Epithelial cell of prostate (primary cell): ENCODE results near the gene PROP1.
"Not testable (repeated sequence)": the region's sequence is repeated elsewhere in the genome, so short reads cannot be mapped to it uniquely, and the experiment has no call there.

Experiments used
- DNase-seq: peaks from one replicate; pipeline ENCODE4 v3.0.0-alpha.2; 2011; ENCODE audit warnings: low read depth, low spot score
- H3K27ac ChIP-seq: fragments of 450-650 bp; 2 replicates; pipeline ENCODE4 v1.5.1; 2017; ENCODE audit warnings: mild to moderate bottlenecking

The PROP1 gene

GRCh38 chr5:177983763-177984583 lies 12.1 kb downstream of the PROP1 start:
- no peak overlapping the region for H3K27ac ChIP-seq
- DNase-seq: no peak

DNA sequence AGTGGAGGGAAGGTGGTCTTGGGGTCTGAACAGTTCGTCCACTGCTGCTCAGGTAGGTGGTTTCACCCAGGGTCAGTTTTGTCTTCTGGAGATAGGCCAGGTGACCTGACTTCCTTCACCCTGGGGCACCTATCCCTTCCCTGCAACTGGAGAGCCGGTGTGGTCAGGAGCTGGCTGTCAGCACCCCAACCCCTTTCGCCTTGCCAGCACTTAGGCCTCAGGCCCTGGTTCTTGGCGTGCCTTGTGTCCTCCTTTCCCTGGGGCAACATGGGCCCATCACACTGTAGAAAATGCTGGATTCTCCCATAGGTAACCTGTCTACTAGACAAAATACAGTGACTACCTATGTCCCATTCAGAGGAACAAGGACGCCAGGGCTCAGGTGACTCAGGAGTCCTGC lies 13.1 kb downstream of the PROP1 start:
- no peak overlapping the region for H3K27ac ChIP-seq
- no peak for DNase-seq

DNA sequence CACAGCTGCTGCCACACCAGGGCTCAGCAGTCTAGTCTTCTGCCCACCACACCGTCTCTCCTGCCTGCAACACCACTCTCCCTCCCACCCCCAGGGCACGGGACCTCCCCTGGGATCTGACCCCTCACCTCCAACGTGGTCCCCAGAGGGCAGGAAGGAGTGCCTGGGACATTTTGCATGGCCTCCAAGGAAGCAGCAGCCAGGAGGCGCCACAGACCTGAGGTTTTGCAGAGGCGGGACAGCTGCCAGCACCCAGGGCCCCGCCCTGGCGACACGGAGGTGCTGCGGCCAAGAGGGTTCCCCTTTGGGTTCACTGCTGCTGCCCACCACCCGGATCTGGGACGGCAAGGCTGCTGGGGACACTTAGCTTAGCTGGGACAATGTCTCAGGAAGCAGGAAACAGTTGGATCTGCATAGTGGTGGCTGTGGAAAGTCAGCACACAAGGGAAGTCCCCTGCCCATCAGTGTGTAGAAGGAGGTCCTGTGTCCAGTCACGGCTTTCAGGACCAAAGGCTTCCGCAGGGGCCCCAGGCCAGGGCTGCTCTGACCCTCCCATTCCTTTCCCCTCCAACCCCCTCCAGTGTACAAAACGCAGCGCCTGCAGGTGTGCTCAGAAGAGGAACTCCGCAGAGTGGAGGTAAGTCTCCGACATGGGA lies 13.8 kb downstream of the PROP1 start:
- DNase-seq: no peak
- no peak overlapping the region for H3K27ac ChIP-seq

GRCh38 chr5:177981296-177982071 lies 14.6 kb downstream of the PROP1 start:
- H3K27ac ChIP-seq: no peak overlapping the region
- no peak for DNase-seq

DNA sequence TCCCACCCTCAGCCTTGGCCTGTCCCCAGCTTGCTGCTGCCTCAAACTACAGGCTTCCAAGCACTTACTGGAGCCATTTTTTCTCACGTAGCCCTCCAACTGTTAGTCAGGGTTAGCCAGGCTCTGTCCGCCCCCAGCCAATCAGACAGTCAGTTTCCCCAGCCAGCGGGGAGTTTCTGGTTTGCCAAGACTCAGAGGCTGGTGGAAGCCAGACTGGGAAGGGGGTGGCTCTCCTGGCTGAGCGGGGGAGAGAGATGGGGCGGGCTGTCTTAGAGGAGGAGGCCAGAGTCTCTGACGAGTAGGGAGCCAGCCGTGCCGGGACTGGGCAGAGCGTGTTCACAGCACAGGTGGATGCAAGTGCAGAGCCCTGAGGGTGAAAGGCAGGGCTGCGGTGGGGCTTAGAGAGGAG lies 15.3 kb downstream of the PROP1 start:
- DNase-seq: no peak
- no peak overlapping the region for H3K27ac ChIP-seq

- not testable (repeated sequence) for DNase-seq
Observed at GRCh38 chr5:177977600-177977999, 18.4 kb downstream of the PROP1 start.

DNA sequence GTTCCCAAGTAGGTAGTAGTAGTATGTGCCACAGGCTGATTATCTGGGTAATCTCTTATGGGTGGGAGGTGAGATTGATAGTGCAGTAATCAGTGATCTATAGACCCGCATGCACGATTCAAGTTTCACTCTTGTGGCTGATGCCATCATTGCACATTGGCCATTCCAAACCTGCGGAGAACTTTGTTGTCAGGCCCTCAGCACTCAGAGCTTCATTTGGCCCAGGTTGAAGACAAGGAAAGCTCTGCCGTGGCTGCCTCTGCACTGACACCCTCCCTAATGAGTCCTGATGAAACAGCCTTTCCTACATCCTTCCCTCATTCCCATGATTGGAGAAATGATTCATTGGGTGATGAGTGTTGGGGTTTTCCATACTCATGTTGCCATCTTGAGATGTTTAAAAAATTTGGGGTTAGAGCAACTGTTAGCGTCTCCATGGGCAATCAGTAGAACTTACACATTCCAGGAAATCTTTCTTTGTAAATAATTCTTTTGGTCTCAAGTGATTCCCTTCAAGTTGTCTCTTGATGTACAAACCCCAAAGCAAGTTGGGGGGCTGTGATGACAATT lies 22.9 kb downstream of the PROP1 start:
- no peak for DNase-seq
- no peak overlapping the region for H3K27ac ChIP-seq

More at GRCh38 chr5:177977600-177977999, 18.4 kb downstream of the PROP1 start:
- H3K27ac ChIP-seq: not testable (repeated sequence)

- DNase-seq: no peak
- no peak overlapping the region for H3K27ac ChIP-seq
Observed at GRCh38 chr5:177972613-177973012, 23.4 kb downstream of the PROP1 start.

DNA sequence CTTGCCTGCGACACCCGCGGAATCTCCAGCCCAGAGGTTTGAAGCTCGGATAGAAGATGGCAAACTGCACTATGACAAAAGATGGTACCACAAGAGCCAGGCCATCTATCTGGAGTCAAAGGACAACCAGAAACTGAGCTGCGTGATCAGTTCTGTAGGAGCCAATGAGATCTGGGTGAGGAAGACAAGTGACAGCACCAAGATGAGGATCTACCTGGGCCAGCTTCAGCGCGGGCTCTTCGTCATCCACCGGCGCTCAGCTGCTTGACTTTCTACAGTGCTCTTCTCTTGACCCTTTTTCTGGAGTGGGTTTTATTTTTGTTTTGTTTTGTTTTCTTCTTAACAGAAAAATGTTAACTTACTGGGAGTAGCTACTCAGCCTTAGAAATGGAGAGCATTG lies 24.0 kb downstream of the PROP1 start:
- H3K27ac ChIP-seq, DNase-seq: not testable (repeated sequence)

GRCh38 chr5:177968661-177969211 lies 27.3 kb downstream of the PROP1 start:
- H3K27ac ChIP-seq: no peak overlapping the region
- no peak for DNase-seq

DNA sequence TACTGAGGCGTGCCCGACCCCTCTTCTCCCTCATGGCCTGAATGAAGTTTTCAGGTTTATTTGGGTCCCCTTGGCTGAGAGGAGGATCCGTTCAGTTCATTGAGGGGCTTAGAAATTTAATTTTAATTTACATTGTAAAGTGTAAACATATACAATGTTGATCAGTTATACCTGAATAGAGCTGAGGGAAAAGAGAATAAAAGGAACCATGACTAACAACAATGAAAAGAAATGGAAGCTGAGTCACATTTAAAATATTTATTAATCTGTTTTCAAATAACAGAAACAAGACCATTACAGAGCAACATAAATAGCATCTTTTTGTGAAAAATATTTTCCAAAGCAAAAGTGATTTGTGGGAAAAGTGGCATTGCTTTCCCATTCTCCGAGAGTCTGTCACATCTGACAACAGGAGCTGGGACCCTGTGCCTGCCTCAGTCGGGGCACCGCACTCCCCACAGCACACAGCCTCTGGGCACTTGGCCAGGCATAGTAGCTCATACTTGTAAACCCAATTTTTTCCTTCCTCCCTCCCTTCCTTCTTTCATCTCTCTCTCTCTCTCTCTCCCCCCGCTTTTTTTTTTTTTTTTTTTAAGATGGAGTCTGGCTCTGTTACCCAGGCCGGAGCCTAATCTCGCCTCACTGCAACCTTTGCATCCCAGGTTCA lies 28.7 kb downstream of the PROP1 start:
- no peak overlapping the region for H3K27ac ChIP-seq
- no peak for DNase-seq

GRCh38 chr5:177966839-177967166 lies 29.2 kb downstream of the PROP1 start:
- DNase-seq: no peak

DNA sequence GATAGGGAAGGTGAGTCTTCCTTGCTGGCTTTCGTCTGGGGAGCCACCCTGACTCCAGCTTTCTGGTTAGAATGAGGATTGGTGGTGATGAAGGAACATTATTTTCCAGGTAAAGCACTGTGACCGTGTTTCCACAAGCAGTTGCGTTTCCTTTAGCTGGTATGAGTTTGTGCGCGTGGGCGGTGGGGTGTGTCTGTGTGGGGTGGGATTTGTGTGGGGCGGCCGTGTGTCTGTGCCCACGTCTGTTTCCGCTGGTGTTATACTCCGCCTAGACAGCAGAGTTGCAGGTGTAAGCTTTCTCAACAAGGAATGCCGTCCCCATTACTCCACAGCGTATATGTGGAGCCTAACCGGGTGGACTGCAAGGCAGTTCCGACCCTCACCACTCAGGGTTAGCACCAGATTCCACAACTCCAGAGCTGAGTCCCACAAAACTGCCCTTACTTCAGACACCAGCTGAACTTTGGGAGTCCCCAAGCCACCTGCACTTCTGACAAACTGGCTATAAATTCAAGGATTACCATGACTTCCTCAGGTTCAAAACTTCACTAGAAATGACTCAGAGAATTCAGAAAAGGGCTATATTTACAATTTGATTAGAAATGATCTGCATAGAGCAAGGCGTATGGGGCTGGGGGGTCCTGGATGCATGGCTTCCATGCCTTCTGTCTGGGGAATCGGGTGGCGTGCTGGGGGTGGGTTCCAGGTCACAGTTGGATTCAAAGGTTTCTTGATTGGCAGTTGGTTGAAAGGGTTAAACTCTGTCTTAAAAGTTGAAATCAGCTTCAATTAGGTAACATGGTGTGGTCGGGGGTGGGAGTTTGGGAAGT lies 29.8 kb downstream of the PROP1 start:
- no peak overlapping the region for H3K27ac ChIP-seq

More at GRCh38 chr5:177966839-177967166, 29.2 kb downstream of the PROP1 start:
- H3K27ac ChIP-seq: no peak overlapping the region

DNA sequence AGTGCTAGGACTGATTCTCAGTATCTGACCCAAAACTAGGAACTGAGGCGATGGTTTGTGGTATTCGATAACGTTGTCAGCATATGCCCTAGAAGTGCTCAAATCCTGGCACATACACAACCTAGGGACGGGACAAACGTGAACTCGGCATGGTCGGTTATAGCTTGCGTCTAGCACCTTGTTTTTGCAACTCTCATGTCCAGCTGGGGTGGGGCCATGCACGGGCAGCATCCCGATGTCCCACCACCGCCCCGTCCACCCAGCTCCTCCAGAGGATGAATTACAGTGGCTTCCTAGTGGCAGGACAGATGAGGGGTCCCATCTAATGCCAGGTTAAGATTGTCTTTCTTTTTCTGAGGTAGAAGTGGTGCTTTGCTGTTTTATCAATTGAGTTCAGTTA lies 31.6 kb downstream of the PROP1 start:
- no peak for DNase-seq

More for the DNA sequence above, 29.8 kb downstream of the PROP1 start:
- no peak for DNase-seq

GRCh38 chr5:177963966-177964365 lies 32.1 kb downstream of the PROP1 start:
- H3K27ac ChIP-seq: no peak overlapping the region
- no peak for DNase-seq

More for the DNA sequence above, 31.6 kb downstream of the PROP1 start:
- H3K27ac ChIP-seq: no peak overlapping the region

- no peak overlapping the region for H3K27ac ChIP-seq
- no peak for DNase-seq
Observed at GRCh38 chr5:177959315-177959714, 36.7 kb downstream of the PROP1 start.

DNA sequence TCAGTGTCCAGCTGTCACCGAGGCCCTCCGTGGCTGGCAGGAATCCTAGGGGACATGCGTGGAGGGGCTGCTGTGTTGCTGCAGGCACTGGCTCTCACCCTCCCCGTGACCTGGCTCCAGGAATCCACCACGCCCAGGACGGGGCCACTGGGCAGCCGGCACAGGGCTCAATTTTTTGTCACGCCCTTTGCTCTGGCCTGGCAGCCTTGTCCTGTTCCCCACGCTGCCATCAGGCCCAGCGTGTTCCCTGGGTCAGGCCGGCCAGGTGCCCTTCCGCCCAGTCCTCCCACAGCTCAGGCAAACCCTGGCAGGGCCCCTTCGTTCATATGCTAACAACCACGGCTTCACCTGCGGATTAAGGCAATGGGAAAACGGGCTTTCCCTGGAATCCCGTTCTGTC lies 37.3 kb downstream of the PROP1 start:
- DNase-seq: no peak
- no peak overlapping the region for H3K27ac ChIP-seq

DNA sequence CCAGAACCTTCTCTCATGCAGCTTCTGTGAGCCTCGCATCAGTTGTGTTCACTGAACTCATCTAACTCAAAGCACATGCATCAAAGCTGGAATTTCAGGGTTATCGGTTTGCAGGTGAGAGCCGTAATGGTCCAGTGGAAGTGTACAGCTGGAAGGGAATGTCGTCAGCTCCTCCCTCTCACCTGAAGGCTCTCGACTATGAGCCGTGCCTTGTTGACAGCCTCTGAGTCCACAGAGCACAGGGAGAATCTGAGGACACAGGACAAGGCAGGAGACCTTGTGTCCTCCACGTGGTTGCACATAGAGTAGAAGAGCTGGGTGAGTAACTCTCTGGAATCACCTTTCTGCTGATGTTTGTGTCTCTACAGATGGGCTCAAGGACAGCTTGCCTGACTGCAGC lies 38.8 kb downstream of the PROP1 start:
- DNase-seq: no peak

GRCh38 chr5:177953101-177953500 lies 42.9 kb downstream of the PROP1 start:
- not testable (repeated sequence) for H3K27ac ChIP-seq, DNase-seq

More for the DNA sequence above, 38.8 kb downstream of the PROP1 start:
- no peak overlapping the region for H3K27ac ChIP-seq
